OCI-M2 (cell line): ENCODE results near the gene PEX14.

Experiments used
- DNase-seq: peaks from one replicate; lab custom pipeline; 2025; ENCODE audit not compliant: unreplicated experiment; lab: John Stamatoyannopoulos, UW

The PEX14 gene

DNA sequence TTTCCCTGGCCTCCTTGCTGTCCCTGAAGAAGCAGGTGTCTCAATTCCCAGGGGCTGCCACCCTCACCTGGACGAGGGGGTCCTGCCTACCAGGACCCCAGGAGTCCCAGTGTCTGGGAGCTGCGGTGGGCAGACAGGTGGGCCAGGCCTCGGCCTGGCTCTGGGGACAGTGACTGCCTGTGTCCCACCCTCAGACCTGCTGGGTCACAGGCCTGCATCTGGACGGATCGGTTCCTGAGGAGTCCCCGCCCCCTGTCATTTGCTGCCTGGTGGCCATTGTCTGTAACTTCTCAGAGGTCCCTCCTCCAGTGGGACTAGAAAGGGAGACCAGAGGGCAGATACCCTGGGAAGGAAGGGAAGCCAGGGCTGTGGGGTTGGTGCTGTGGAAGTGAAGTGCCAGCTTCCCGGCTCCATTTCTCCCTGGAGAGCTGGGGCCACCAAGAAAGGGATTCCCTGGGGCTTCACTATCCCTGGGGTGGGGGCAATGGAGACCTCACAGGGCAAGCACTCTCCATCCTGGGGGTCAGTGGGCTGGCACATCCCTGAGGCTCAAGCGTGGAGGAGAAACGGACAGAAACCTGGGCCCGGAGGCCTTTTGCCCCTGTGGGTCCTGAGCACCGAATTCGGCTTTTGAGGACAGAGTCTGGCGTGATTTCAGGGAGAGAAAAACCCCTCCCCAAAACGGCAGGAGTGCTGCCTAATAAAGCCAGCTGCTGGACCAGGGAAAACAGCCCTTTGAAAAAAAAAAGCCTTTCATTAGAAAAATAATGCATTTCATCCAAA lies 157.3 kb downstream of the PEX14 start:
- no peak for DNase-seq

DNA sequence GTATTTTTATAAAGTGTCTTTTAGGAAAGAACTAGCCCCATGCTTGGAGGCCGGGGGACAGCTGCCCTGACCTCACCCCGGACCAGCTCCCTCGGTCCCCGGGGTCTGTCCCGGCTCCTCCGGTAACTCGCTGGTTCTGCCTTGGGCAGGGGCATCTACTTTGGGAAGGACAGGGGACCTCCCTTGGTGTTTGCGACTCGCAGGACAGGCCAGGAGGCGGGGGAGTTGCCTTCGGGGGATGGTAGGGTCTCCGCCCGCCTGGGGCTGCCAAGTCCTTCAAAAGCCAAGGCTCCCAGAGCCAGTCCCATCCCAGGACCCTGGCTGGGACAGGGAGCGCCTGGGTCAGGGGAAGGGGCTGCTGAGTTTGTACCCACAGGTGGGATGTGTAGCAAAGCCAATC lies 157.9 kb downstream of the PEX14 start:
- no peak for DNase-seq

DNA sequence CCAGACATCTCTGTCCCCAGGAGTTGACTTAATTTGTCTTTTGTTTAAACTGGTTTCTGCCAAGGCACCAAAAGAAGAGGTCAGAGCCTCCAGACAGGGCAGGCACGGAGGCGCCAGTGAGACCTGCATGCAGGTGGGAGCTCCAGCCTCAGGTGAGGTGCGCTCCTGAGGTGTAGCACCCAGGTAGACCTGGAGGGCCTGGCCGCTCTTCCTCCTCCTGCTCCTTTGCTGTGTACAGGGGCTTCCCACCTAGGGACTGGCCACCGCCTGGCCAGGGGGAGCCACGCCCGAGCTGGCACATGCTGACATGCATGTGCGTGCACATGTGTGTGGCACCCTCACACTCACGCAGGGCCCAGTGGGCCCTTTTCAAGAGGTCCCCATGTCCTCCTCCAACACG lies 158.7 kb downstream of the PEX14 start:
- DNase-seq = no peak

DNA sequence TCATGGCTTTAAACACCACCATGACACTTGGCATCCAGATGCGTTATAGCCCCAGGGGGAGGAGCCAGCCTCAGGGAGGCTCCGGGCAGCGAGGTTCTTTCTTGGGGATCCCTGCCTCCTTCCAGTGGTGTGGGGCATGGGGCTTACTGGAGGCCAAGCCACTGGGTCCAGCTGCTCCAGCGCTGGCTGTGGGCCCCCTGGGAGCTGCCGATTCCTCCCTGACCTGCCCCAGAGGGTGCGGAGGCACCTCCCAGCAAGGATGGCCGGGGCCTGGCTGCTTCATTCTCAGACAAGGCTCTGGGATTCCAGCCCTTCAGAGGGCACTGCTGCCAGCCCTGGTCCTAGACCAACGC lies 159.3 kb downstream of the PEX14 start:
- no peak for DNase-seq

DNA sequence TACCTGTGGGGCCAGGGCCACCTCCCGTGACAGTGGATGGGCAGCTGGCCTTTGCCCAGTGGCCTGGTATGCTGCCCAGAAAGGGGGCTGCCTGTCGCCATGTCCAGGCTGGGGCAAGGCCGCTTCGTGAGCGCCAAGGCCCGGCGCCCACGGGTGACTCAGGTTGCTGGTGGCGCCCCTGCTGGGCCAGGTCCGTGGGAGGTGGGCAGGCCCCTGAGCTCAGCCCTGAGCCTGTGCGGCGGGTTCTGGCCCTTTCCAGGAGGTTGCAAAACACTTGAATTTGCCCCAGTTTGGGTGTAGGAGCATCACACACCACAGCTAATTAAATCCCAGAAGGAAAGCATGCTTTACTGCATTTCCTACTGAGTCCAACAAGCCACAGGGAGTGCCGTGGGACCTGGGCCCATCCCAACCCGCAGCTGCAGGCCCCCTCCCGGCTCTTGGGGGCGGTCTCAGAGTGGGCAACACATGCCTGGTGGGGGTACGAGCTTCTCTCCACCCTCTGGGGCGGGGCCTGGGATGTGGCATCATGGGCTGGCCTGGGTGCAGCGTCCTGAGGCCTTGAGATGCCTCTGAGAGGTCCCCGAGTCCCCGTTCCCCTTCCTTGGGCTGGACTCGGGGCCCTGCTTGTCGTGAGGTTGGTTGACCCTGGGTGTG lies 159.8 kb downstream of the PEX14 start:
- DNase-seq = no peak

DNA sequence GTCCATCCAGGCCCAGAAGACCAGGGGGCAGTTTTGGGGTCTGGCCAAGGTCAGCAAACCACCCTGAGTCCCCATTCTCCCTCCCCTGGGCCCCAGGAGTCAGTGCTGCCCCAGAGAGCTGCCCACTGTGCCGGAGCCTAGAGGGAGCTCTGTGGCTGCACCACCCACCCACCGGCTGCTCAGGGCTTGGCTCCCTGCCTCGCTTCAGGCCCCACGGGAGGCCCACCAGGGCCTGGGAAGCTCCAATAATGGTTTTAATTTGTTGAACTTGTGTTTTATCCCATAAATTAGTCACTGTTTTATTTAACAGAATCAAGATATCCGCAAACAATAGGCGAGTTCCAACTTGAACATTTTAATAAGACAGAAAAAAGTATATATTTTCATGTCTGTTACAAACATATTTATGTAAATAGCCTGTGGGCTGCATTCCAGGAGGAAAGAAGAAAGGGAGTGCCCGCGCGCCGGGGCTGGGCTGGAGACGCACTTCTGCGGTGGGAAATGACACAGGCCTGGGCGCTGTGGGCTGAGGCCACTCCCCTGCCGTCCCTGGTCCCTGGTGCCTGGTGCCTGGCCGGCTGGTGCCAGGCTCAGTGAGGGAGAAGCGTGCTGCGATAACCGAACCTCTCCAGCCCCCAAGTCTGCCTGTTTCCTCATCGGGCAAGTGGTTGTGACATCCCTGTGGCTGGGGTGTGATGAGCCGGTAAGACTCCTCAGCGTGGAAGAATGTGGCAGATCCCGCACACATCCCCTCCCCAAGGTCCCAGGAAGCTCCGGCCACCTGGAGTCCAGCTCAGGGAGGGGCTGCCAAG lies 160.5 kb downstream of the PEX14 start:
- DNase-seq = no peak

DNA sequence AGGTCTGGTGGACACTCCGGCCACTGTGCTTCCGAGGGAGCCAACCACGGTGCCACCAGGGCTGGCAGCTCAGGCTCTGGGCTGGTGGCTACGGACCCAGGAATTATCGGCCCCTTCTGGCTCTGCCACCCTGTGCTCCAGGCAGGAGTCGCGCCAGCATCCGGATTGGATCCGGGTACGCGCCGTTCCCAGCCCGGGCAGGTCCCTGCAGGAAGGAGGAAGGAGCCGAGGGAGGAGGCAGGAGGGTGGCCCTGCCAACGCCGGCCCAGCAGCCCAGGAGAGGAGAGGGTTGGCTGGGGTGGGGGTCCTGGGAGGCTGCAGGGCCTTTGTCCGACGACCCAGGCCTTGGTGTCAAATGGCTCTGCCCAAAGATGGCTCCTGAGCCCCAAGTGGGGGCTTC lies 161.2 kb downstream of the PEX14 start:
- DNase-seq = no peak

DNA sequence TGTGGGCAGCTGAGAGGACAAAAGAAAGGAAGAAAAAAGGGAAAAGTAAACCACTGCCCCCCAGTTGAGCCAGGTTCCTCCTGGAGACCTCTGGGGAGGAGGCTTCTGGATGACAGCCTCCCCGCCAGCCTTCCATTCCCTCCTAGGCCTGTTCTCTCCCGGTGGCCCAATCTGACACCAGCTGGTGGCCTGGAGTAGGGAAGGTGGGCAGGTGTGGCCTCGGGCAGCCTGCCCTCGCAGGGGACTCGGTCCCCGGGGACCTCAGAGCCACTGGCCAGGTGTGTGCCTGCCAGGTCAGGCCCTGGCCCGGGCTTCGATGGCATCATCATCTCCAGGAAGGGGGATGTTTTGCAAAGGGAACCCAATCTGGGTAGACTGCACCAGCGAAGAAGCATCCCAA lies 162.7 kb downstream of the PEX14 start:
- DNase-seq = no peak

DNA sequence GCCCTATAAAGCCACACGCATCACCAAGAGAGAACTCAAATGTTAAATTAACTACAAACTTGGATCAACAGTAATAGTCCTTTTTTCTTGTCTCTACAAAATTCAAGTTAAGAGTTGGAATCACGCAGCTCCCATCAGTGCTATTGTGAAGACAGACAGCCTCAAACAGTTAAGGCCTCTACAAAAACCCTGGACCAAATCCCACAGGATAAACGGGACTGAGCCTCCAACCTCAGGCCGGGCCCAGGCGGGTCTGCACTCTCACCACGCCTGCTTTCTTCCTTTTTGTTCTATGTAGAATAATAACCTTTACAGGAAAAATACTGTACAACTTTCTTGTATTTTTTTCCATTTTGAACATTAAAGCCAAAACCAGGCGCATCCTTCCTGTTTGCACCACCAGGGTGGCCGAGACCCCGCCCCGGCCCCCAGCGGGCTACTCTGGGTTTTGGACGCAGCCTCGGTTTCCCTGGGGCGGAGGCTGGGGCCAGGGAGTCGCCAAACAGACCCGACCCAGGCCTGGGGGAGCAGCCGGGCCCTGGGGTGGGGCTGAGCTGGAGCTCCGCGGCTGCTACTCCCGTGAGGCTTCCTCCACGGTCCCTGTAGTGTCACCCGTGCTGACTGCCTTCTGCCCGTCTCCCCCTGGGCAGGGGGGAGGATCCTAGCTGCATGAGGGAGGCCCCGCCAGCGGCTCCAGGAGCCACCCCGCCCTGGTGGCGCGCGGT lies 163.2 kb downstream of the PEX14 start:
- DNase-seq = no peak

DNA sequence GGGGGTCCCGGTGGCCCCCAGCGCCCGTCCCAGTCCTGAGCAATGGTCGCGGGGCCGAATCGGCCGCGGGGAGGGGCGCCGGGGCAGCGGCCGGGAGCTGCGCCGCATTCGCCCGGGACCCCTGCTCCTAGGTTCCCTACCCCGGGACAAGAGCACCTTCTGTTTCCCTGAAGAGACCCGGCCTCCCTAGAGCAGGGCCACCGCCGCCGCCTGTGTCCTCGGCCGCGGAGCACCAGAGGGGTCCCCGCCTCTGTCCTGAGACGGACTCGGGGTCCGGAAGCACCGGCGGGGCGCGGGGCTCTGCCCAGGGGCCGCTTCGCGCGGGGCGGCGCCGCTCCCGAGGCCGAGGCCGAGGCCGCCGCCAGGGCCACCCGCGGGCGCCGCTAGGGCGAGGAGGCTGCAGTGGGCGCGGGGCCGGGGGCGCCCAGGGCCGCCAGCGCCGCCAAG lies 163.8 kb downstream of the PEX14 start:
- no peak for DNase-seq

DNA sequence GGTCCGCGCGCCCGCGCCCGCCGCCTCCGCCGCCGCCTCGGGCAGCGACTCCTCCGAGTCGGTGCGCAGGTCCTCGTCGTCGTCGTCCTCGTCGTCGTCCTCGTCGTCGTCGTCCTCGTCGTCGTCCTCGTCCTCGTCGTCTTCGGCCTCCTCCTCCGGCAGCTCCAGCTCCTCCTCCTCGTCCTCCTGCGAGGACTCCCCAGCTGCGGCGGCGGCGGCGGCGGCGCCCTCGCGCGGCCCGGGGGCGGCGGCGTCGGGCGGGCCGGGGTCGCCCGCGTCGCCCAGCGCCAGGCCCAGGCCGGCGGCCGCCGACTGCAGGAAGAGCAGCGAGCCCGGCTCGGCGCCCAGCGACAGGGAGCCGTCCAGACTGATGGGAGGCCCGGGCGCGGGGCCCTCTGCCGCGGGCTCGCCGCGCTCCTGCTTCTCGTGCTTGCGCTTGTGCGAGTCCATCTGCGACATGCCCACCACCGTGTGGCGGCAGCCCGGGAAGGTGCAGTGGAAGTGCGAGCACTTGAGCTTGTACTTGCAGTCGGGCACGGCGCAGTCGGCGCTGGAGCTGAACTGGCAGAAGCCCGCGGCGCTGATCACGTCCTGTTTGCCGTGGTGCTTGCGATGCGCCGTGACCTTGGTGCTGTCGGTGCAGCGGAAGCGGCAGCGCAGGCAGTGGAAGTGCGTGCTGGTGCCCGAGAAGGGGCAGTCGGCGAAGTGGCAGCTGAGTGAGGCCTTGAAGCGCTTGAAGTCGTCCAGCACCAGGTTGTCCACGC lies 164.4 kb downstream of the PEX14 start:
- DNase-seq = no peak

DNA sequence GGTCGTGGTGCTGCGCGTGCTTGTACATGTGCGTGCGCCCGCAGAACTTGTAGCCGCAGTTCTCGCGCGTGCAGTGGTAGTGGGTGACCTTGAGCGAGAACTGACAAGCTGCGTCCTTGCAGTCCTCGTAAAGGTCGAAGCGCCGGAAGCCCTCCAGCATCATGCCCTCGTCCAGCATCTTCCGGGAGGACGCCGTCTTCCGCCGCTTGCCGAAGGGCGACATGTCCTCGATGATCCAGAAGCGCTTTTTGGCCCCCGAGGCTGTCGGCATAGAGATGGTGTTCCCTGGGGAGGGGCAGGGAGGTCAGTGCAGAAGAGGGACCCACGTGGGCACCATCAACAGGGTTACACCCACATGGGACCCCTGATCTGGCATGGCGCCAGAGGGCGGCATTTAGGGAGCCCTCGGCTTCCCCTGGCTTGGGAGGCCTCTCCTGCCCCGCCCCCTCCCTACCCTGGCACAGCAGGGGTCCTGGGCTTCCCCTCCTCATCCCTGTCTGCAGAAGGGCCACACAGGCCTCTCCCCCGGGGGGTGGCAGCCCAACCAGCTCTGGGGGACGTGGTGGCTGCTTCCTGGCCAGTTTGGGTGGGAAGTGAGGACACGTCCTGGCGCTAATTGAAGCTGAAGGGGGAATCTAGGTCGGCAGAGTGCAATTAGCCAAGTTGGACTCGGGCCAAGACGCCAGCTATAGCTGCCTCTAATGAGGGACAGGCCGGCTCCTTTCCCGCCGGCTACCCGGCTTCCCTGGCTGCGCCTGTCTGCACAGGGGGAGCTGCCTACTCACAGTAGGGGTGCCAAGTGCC lies 165.2 kb downstream of the PEX14 start:
- DNase-seq = no peak

DNA sequence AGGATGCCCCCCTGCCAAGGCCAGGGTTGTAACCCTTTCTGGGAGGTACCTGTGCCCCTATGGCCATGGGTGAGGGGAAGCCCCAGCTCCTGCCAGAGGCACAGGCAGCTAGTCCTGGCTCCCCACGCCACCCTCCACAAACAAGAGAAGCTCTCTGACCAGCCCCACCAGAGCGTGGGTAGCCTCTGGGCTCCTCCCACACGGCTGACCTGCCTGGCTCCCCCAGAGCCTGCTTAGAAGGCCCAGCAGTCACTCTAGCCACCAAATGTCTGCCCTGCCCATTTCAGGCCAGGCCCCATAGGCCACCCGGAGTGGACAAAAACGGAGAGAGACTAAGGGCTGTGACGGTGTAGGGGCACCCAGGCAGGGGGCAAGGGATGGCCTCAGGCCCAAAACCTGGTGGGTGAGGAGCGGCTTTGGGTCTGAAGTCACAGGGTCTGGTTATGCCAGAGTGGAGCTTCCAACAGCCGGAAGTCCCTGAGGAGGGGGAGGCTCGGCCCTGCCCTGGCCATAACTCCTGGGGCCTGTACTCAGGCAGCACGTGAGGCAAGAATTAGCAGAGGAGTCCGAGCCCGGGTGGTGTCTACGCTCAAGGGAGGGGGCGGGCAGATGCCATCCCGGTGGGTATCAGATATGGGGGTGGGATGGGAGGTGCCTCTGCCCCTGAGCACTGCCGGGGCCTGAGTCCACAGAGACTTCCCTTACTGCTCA lies 166.2 kb downstream of the PEX14 start:
- DNase-seq = no peak

DNA sequence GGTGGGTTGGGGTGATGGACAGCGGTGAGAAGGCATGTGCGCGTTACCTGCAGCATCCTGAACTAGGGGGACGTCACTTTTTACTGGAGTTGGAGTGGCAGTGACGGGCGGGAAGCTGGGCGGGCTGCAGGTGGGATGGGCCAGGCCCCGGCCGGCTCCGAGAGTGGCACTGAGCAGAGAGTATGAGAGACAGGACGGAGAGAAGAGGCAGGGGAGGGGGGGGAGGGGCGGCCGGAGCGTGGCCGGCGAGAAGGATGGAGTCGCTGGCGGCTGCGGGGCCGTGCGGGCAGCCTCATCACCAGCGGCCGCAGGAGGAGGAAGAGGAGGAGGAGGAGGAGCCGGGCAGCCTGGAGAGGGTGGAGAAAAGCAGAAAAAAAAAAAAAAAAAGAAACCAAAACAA lies 167.2 kb downstream of the PEX14 start:
- no peak for DNase-seq

DNA sequence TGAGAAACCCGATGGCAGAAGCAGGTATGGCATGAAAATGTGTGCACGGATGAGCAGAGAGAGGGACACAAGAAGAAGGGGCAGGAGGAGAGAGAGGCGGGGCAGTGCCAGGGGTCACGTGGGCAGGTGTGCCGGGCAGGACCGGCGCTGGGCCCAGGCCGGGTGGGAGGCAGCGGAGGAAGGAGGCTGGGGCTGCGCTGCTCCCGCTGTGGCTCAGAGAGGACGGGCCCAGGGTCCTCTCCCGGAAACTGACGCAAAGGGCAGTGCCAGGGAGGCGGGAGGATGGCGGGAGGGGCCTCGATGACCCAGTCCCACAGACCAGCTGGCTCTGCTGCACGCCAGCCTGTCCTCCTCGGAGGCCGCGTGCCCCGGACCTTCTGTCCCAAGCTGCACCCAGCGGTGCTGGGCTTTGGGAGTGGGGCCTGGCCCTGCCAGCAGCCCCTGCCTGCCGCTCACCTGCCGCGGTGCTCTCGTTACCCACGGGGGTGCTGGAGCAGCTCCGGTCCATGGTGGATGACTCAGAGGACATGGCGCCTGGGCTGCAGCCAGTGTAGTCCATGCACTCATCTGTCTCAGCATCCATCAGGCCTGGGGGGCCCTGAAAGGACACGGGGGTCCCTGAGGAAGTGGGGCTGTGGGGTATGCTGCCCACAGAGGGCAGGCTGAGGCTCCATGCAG lies 167.8 kb downstream of the PEX14 start:
- DNase-seq = no peak

DNA sequence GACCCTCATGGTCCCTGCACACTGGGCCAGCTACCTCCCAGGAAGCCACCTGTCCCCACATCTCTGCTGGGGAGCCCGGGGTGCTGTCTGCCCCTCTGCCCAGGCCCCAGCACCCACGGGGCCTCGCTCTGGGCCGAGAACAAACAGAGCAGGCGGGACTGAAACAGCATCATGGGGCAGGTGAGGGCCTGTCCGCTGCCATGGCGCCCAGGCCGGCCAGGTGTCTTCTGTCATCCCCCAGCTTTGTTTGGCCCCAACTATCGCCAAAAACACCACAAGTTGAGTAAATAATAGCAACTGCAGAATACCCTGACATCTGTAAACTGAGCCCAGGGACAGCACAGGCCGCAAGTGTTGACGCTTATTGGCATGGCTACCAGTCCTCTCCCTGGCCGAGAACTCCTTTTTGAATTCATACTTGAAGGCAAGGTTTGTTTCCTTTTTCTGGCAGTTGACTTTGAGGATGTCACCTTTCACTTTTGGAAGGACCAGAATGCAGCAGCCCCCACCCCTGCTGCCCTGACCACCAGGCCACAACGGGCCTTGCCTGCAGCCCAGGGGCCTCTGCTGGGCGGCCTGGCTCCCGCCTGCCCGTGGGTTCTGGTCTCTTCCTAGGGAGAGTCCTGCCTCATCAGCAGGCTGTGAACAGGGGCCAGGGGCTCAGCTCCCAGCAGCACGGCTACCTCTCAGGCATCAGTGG lies 169.0 kb downstream of the PEX14 start:
- no peak for DNase-seq

DNA sequence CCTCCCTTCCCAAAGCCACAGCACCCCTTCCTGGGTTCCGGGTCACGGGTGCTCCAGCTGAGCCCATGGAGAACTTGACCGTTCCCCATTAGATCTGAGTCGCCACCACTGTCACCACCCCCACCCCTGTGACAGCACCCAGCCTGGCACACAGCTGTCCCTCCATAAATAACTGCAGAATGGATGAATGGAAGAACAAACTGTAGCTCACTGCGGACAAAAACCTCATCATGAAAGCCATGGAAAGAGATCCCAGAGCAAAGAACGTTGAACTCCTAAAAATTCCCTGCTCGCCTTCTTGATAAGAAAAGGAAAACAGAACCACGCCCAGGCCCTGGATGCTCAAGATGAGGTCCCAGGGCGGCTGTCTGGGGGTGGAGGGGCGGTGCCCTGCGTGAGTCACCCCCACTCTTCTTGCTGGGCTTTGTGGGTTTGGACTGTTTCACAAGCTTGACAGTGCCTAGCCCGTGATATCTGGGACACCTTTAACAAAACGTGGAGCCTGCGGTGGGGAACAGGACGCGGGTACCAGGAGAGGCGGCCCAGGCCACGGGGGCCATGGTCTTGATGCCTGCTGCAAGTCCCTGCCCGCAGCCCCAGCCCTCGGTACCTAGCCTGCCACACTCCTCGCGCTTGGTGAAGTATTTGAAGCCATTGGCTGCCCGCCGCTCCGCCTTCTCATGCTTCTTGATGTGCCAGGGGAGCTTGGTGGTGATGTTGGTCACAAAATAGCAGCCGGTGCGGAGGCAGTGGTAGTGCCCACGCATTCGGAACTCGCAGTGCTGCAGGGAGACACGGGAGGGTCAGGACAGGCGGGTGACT lies 169.8 kb downstream of the PEX14 start:
- DNase-seq = no peak
